BJ (cell line): ENCODE results near the gene SCN4A. TPM values are rescaled to one million over a fixed set of nuclear protein-coding genes. Genes with fewer than 3 reads are reported as not detected.
"Not testable (repeated sequence)": the region's sequence is repeated elsewhere in the genome, so short reads cannot be mapped to it uniquely, and the experiment has no call there.

Experiments used
- CTCF ChIA-PET: fragments of 350-600 bp; formaldehyde crosslinking; extraction: SDS; loops from one replicate; lab custom pipeline; 2021; ENCODE audit warnings: antibody characterized with exemption, inconsistent platforms; lab: Yijun Ruan, JAX
- POLR2A ChIA-PET: fragments of 300-600 bp; sonication (Branson Sonifier 250); formaldehyde crosslinking; extraction: SDS; loops from one replicate; lab custom pipeline; 2021; ENCODE audit warnings: antibody characterized with exemption; lab: Charles Lee
- DNase-seq: peaks from one replicate; pipeline ENCODE4 v3.0.0-alpha.2; 2011; ENCODE audit warnings: low read depth
- H3K27me3 ChIP-seq: 2 replicates; pipeline ENCODE4 v1.6.0; 2011; ENCODE audit warnings: low read length; ENCODE audit not compliant: control insufficient read depth, insufficient read depth
- H3K36me3 ChIP-seq: 2 replicates; pipeline ENCODE4 v1.5.1; 2011; ENCODE audit warnings: low read length; ENCODE audit not compliant: control insufficient read depth, insufficient read depth
- H3K4me3 ChIP-seq: 2 replicates; pipeline ENCODE4 v1.5.1; 2011; ENCODE audit warnings: low read depth, mild to moderate bottlenecking, control low read depth, low read length
- polyA plus RNA-seq: library from polyadenylated mRNA; depleted of rRNA; stranded (reverse); fragments of >200 nt; gene quantifications from 2 replicates; pipeline ENCODE4 v1.2.3, GENCODE V29; 2011
- TF ChIP-seq, protein P1 (sequence below): IDR thresholded peaks from 2 replicates; pipeline ENCODE4 v1.5.1; 2011; ENCODE audit warnings: low read depth, mild to moderate bottlenecking, control low read depth, inconsistent platforms, low read length, moderate library complexity; ENCODE audit not compliant: insufficient read depth

Gene SCN4A
- polyA plus RNA-seq, 1 experiment = not detected

DNA sequence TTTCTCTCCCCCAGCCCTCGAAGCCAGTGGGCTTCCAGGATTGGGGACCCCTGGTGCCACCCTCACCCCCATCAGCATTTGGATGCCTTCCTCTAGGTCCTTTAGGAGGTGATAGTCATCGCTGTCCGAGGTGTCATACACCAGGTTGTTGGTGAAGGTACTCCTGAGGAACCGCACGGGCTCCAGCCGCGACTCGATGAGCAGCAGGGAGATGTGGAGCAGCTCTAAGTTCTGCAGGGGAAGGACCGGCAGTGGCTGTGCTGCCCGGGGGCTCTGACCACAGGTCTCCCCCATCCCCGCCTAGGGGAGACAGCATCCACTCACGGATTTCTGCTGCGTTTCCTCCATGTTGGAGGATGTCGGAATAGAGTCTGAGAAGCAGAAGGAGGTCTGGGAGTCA is 62.6 kb downstream of the SCN4A start:
- CTCF ChIA-PET = interaction anchor here (0.6 to 4.0 kb wide), 12 partner anchors 7 to 368 kb away, joined by 3 to 27 read pairs (median 11); partner anchors contain the start of genes ERN1 and ICAM2
- Histone ChIP-seq H3K27me3 (peaks cover 10% of the 10 kb centered on the region), H3K36me3 (no peaks in the 10 kb centered on the region), H3K4me3 (no peak overlapping the region)
- POLR2A ChIA-PET = no interaction called here
- no peak for DNase-seq
- TF ChIP-seq, protein P1, sequence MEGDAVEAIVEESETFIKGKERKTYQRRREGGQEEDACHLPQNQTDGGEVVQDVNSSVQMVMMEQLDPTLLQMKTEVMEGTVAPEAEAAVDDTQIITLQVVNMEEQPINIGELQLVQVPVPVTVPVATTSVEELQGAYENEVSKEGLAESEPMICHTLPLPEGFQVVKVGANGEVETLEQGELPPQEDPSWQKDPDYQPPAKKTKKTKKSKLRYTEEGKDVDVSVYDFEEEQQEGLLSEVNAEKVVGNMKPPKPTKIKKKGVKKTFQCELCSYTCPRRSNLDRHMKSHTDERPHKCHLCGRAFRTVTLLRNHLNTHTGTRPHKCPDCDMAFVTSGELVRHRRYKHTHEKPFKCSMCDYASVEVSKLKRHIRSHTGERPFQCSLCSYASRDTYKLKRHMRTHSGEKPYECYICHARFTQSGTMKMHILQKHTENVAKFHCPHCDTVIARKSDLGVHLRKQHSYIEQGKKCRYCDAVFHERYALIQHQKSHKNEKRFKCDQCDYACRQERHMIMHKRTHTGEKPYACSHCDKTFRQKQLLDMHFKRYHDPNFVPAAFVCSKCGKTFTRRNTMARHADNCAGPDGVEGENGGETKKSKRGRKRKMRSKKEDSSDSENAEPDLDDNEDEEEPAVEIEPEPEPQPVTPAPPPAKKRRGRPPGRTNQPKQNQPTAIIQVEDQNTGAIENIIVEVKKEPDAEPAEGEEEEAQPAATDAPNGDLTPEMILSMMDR = no peak

DNA sequence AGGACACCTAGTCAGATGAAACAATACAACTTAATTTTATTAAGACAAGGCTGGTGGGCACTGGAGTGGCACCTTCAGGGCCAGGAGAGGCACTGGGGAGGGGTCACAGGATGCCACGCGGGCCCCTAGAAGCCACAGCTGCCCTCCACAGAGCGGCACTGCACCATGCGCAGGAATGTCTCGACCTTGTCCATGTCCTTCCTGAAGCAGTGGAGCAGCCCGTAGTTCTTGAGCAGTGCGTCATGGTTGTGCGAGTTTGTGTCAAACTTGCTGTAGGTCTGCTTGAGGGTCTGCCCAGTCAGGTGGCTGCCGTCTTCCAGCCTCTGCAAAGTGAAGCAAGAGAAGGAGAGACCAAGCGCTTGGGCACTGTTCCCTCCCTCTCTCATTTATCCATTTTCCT is 63.1 kb downstream of the SCN4A start:
- CTCF ChIA-PET = interaction anchor here (0.6 to 8.5 kb wide), 6 partner anchors 6 to 116 kb away, joined by 3 to 53 read pairs (median 10); partner anchors contain the start of gene GH1
- H3K4me3 ChIP-seq, DNase-seq, H3K27me3 ChIP-seq, POLR2A ChIA-PET, H3K36me3 ChIP-seq: not testable (repeated sequence)

DNA sequence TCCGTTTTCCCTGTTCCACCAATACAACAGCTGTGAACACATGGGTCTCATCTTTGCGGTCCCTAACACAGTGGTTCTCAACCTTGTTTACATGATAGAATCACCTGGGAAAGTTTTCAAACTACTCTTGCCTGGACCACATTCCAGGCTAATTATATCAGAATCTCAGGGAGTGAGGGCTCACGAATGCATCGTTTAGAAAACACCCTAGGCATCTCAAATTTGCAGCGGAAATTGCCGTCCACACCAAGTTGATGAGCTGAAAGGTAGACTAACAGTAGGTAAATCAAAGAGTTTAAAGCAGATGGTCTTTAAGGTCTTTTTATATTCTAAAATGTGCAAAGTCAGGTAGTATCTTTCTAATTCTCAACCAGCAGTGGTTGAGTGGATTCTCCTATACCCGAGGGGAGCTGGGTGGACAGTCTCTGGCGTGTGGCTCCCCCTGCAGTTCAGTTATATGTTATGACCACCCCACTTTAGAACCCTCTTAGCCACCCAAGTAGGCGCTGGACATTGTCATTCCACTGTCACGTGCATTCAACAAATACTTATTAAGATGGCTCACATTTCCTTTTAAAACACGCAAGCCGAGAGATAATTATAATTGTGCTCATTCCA is 65.4 kb downstream of the SCN4A start:
- CTCF ChIA-PET = interaction anchor here (0.9 to 8.5 kb wide), 3 partner anchors 11 to 26 kb away, joined by 3 to 53 read pairs (median 6); partner anchors contain the start of genes GH1 and GH2
- H3K4me3 ChIP-seq, DNase-seq, H3K36me3 ChIP-seq, H3K27me3 ChIP-seq, POLR2A ChIA-PET: not testable (repeated sequence)
- TF ChIP-seq, protein P1 = peak; percentile 24; the same call in 1 of the 2 replicates

- CTCF ChIA-PET = interaction anchor here (0.6 to 8.5 kb wide), 13 partner anchors 7 to 127 kb away, joined by 3 to 53 read pairs (median 4); partner anchors contain the start of genes CSHL1, GH1 and GH2
- H3K36me3 ChIP-seq, H3K27me3 ChIP-seq, DNase-seq, H3K4me3 ChIP-seq, POLR2A ChIA-PET: not testable (repeated sequence)
Observed at GRCh38 chr17:63904796-63905195, 67.9 kb downstream of the SCN4A start.

DNA sequence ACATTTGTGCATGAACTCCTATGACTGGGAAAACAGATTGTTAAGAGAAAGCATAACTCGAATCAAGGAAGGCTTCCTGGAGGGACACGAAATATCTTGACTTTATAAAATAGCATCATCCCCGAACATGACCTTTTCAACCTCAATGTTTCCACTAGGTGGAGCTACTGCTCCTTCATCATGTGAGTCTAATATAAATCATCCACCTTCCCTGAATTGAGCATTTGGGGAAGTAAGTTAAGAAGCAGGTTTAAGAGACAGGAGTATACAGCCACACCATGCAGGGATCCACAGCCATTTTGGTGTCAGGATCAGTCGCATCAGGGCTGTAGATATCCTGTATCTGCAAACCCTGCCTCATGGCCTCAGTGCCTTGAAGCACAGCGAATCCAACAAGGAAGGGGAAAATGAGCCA is 68.9 kb downstream of the SCN4A start:
- H3K4me3 ChIP-seq, POLR2A ChIA-PET, H3K36me3 ChIP-seq, H3K27me3 ChIP-seq, DNase-seq: not testable (repeated sequence)
- CTCF ChIA-PET = interaction anchor here (0.7 to 8.5 kb wide), 14 partner anchors 8 to 230 kb away, joined by 3 to 53 read pairs (median 3); partner anchors contain the start of genes CSHL1, GH1 and ICAM2
- TF ChIP-seq, protein P1 = peak; percentile 42

DNA sequence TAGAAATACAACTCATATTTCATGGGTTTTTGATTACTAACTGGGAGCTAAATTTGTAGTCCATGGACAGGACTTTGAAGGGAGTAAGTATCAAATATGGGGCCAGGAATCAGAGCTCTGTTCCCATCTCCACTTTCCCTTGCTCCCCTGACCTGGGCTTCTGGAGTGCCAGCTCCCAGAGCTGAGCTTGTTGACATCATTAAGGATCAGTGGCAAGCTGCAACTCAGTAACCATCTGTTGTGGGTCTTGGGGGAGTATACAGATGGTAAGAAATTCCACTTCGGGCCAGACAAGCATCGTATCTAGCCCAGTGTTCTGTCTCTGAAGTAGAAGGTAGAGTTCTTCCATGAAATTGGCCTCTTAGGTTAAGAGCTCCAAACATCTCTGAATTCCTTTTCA is 70.7 kb downstream of the SCN4A start:
- not testable (repeated sequence) for H3K36me3 ChIP-seq, DNase-seq, H3K27me3 ChIP-seq, H3K4me3 ChIP-seq
- POLR2A ChIA-PET = interaction anchor here (0.6 kb wide), 1 partner anchor 39 kb away, joined by 3 read pairs; no protein-coding TSS in a partner anchor
- CTCF ChIA-PET = interaction anchor here (0.7 to 8.5 kb wide), 8 partner anchors 10 to 395 kb away, joined by 3 to 53 read pairs (median 10); partner anchors contain the start of genes CSHL1, GH1 and GH2

- H3K27me3 ChIP-seq, H3K4me3 ChIP-seq, DNase-seq, POLR2A ChIA-PET, H3K36me3 ChIP-seq: not testable (repeated sequence)
- CTCF ChIA-PET = interaction anchor here (1.3 kb wide), 1 partner anchor 48 kb away, joined by 3 read pairs; no protein-coding TSS in a partner anchor
Observed at GRCh38 chr17:63898899-63899798, 73.6 kb downstream of the SCN4A start.

- POLR2A ChIA-PET, H3K27me3 ChIP-seq, CTCF ChIA-PET, H3K36me3 ChIP-seq, DNase-seq, H3K4me3 ChIP-seq: not testable (repeated sequence)
Observed at GRCh38 chr17:63896524-63897354, 76.0 kb downstream of the SCN4A start, which contains the start of gene CSH1. Gene CSH1 (minus strand): TSS chr17:63896574. CDS start chr17:63896511, 63 bp downstream.
